GM12892 (cell line): ENCODE measurements around the gene RBMS2.

Experiments
- DNase-seq: peaks from one replicate; pipeline ENCODE4 v3.0.0; 2011; ENCODE audit not compliant: insufficient read length
- FAIRE-seq: peaks from 2 replicates; lab custom pipeline; 2011; peaks lifted over from hg19 to GRCh38; lab: Jason Lieb, UNC
- POLR2A ChIP-seq: IDR thresholded peaks from 2 replicates; pipeline ENCODE4 v1.6.1; 2011; ENCODE audit warnings: low read depth, low read length, control low read depth
- POLR2AphosphoS5 ChIP-seq: IDR thresholded peaks from 2 replicates; pipeline ENCODE4 v1.6.1; 2011; ENCODE audit warnings: low read depth, low read length, control low read depth
- TAF1 ChIP-seq: IDR thresholded peaks from 2 replicates; pipeline ENCODE4 v1.6.1; 2011; ENCODE audit warnings: low read depth, mild to moderate bottlenecking, control low read depth, low read length, borderline replicate concordance

RBMS2 gene

GRCh38 chr12:56626701-56627100 lies 105.1 kb downstream of the RBMS2 start:
- DNase-seq (no peak), FAIRE-seq (no peak)
- no peak for TF ChIP-seq POLR2AphosphoS5
- no peak for TF ChIP-seq TAF1
- TF ChIP-seq POLR2A = no peak

- DNase-seq (no peak), FAIRE-seq (peak; percentile 64)
- no peak for TF ChIP-seq TAF1
- TF ChIP-seq POLR2AphosphoS5 = peak; percentile 17
Observed at GRCh38 chr12:56628671-56629458, 107.2 kb downstream of the RBMS2 start.

- DNase-seq (no peak), FAIRE-seq (peak; percentile 9)
Observed at GRCh38 chr12:56629459-56630179, 108.0 kb downstream of the RBMS2 start.

GRCh38 chr12:56630180-56630632 lies 108.6 kb downstream of the RBMS2 start, which contains the start of gene BAZ2A:
TSS of gene BAZ2A (minus strand) at chr12:56630326. CDS start at chr12:56617530, 12,796 bp downstream.
- DNase-seq = peak; percentile 91
- TF ChIP-seq POLR2AphosphoS5 (no peak), TAF1 (0 out of 2 replicates have a peak, but pooled peaks have one; percentile 35), POLR2A (no peak)
- FAIRE-seq = peak; percentile 76

More at GRCh38 chr12:56629459-56630179, 108.0 kb downstream of the RBMS2 start:
- no peak for TF ChIP-seq TAF1
- TF ChIP-seq POLR2AphosphoS5 = peak; percentile 27; the same call in 1 of the 2 replicates
- peak; percentile 53; the same call in 1 of the 2 replicates for TF ChIP-seq POLR2A

- peak; percentile 53 for DNase-seq
- FAIRE-seq = peak; percentile 83
Observed at GRCh38 chr12:56631790-56632700, 110.4 kb downstream of the RBMS2 start.

GRCh38 chr12:56632701-56633467 lies 111.3 kb downstream of the RBMS2 start:
- DNase-seq = no peak
- TF ChIP-seq POLR2A = no peak
- FAIRE-seq = no peak

More at GRCh38 chr12:56631790-56632700, 110.4 kb downstream of the RBMS2 start:
- TF ChIP-seq POLR2AphosphoS5 (no peak), POLR2A (no peak), TAF1 (no peak)

- TF ChIP-seq POLR2A = no peak
- TF ChIP-seq POLR2AphosphoS5 = no peak
- no peak for TF ChIP-seq TAF1
- no peak for DNase-seq
Observed at GRCh38 chr12:56633468-56634241, 112.0 kb downstream of the RBMS2 start.

GRCh38 chr12:56634242-56634836 lies 112.7 kb downstream of the RBMS2 start:
- DNase-seq = no peak
- TF ChIP-seq POLR2AphosphoS5 (no peak), POLR2A (no peak), TAF1 (no peak)
- peak; percentile 70 for FAIRE-seq

More at GRCh38 chr12:56633468-56634241, 112.0 kb downstream of the RBMS2 start:
- no peak for FAIRE-seq

- FAIRE-seq = peak; percentile 57
- peak; percentile 71 for DNase-seq
- no peak for TF ChIP-seq POLR2AphosphoS5
- TF ChIP-seq POLR2A = peak; percentile 56; the same call in 1 of the 2 replicates
Observed at GRCh38 chr12:56634837-56635791, 113.5 kb downstream of the RBMS2 start.
